ENCODE data around the gene ACP7. TPM values are rescaled to one million over a fixed set of nuclear protein-coding genes. Genes with fewer than 3 reads are reported as not detected.

ACP7 gene
- total RNA-seq, 1 donor from 2014 or later, result not detected

GRCh38 chr19:39054091-39054470 is 30.1 kb upstream of the ACP7 start:
- intact Hi-C loops (cut with DNase I), result no loop called here
- no peaks in the 10 kb centered on the region for H3K27me3 ChIP-seq (ENCODE audit: low read depth)
- no peak overlapping the region for H3K4me3 ChIP-seq
- H3K27ac ChIP-seq, result no peak overlapping the region
- no peaks in the 10 kb centered on the region for H3K9me3 ChIP-seq
- ATAC-seq (no peak), DNase-seq (no peak)
- no peaks in the 10 kb centered on the region for H3K4me1 ChIP-seq
- no peak for TF ChIP-seq CTCF (IDR thresholded peaks at IDR 0.05)
- H3K36me3 ChIP-seq, result no peaks in the 10 kb centered on the region

DNA sequence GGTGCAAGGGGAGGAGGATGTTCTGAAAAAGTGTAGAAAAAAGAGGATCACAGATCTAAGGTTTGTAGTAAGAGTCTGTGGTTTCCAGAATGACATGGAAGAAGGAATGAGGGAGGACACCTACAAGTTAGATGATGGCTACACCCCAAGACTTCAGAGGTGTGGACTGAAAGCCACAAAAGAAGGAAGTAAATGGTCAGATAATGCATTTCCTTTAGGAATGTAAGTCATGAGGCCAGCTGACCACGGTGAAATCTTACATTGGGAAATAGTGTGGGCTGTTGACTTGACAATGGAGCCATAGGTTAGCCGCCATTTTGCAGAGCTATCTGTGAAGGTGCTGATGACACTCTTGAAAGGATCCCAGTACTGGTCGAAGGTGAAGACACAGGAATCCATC is 26.6 kb upstream of the ACP7 start:
- H3K4me1 ChIP-seq, result no peaks in the 10 kb centered on the region
- ATAC-seq, result no peak
- H3K27me3 ChIP-seq (ENCODE audit: low read depth), result no peaks in the 10 kb centered on the region
- no peak for TF ChIP-seq CTCF (IDR thresholded peaks at IDR 0.05)
- no peak overlapping the region for H3K27ac ChIP-seq
- H3K4me3 ChIP-seq, result no peak overlapping the region
- no peaks in the 10 kb centered on the region for H3K36me3 ChIP-seq
- H3K9me3 ChIP-seq, result no peaks in the 10 kb centered on the region
- intact Hi-C loops (cut with DNase I), result no loop called here
- DNase-seq, result no peak

DNA sequence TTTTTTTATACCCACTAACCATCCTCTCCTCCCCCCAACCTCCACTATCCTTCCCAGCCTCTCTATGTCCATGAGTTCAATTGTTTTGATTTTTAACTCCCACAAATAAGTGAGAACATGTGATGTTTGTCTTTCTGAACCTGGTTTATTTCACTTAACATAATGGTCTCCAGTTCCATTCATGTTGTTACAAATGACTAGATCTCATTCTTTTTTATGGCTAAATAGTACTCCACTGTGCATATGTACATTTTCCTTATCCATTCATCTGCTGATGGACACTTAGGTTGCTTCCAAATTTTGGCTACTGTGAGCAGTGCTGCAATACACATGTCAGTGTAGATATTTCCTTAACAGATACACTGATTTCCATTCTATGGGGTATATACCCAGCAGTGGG is 24.9 kb upstream of the ACP7 start:
- DNase-seq, result no peak
- H3K36me3 ChIP-seq, result no peaks in the 10 kb centered on the region
- no peak overlapping the region for H3K27ac ChIP-seq
- H3K4me3 ChIP-seq, result no peak overlapping the region
- TF ChIP-seq CTCF (IDR thresholded peaks at IDR 0.05), result no peak
- H3K4me1 ChIP-seq, result no peaks in the 10 kb centered on the region
- intact Hi-C loops (cut with DNase I), result no loop called here
- H3K27me3 ChIP-seq (ENCODE audit: low read depth), result no peaks in the 10 kb centered on the region
- no peak for ATAC-seq
- no peaks in the 10 kb centered on the region for H3K9me3 ChIP-seq

DNA sequence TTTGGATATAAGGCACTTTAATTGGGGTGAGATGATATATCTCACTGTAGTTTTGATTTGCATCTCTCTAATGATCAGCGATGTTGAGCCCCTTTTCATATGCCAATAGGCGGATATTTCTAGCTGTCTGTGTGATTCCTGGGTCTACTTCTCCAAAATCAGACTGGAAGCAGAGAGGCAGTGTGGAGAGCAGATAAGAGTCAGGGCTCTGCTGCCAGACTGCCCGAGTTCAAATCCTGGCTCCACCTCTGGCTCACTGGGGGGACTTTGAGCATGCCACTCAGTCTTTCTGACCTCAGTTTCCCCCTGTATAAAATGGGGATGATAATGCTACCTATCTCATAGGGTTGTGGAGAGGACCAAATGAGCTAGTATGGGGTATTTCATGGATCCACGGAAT is 24.0 kb upstream of the ACP7 start:
- no peaks in the 10 kb centered on the region for H3K27me3 ChIP-seq (ENCODE audit: low read depth)
- H3K27ac ChIP-seq, result no peak overlapping the region
- no peaks in the 10 kb centered on the region for H3K4me1 ChIP-seq
- no peak overlapping the region for H3K4me3 ChIP-seq
- intact Hi-C loops (cut with DNase I), result no loop called here
- no peaks in the 10 kb centered on the region for H3K36me3 ChIP-seq
- no peak for DNase-seq
- no peak for TF ChIP-seq CTCF (IDR thresholded peaks at IDR 0.05)
- no peak for ATAC-seq
- H3K9me3 ChIP-seq, result no peaks in the 10 kb centered on the region

- Histone ChIP-seq H3K4me1 (no peaks in the 10 kb centered on the region), H3K36me3 (no peaks in the 10 kb centered on the region), H3K4me3 (no peak overlapping the region), H3K27me3 (ENCODE audit: low read depth) (no peaks in the 10 kb centered on the region), H3K27ac (no peak overlapping the region), H3K9me3 (no peaks in the 10 kb centered on the region)
- intact Hi-C loops (cut with DNase I), result no loop called here
- TF ChIP-seq CTCF (IDR thresholded peaks at IDR 0.05), result no peak
- no peak for ATAC-seq
- DNase-seq, result no peak
Observed at GRCh38 chr19:39064405-39064804, 19.8 kb upstream of the ACP7 start.

DNA sequence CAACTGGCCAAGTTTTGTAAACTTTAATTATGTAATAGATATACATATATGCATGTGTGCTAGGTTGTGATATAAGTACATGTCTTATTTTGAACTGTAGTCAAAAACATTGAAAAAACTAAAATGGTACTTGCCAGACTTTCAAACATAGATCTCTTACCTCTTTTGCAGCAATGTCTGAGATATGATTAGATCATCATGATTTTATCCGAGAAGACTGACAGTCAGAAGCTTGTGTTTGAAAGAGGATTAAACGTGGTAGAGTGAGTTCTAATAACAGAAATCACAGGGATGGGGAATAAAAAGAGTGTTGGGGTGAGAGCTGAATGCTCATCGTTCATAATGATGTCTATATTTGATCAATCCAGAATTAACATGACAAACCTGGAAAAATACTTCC is 18.2 kb upstream of the ACP7 start:
- Histone ChIP-seq H3K36me3 (no peaks in the 10 kb centered on the region), H3K4me1 (no peaks in the 10 kb centered on the region), H3K27me3 (ENCODE audit: low read depth) (no peaks in the 10 kb centered on the region), H3K9me3 (no peaks in the 10 kb centered on the region), H3K27ac (no peak overlapping the region), H3K4me3 (no peak overlapping the region)
- no peak for TF ChIP-seq CTCF (IDR thresholded peaks at IDR 0.05)
- ATAC-seq, result no peak
- no peak for DNase-seq
- intact Hi-C loops (cut with DNase I), result no loop called here
